Stimulated activated naive CD8-positive, alpha-beta T cell treated with anti-CD3 and anti-CD28 coated beads, Interleukin-15, Interleukin-2, amounts not matched to agents 100 ng/mL and 50 ng/mL, for 24 hours (primary cell): Measurements from ENCODE around the gene G2E3.
"Not testable (repeated sequence)": the region's sequence is repeated elsewhere in the genome, so short reads cannot be mapped to it uniquely, and the experiment has no call there.

ENCODE experiments used
- H3K27ac Mint-ChIP-seq: one replicate; pipeline ENCODE4 v1.8.0; 2021; ENCODE audit warnings: mild to moderate bottlenecking, mixed read lengths
- H3K27me3 Mint-ChIP-seq: one replicate; pipeline ENCODE4 v1.8.0; 2021; ENCODE audit warnings: mixed read lengths
- H3K36me3 Mint-ChIP-seq: one replicate; pipeline ENCODE4 v1.8.0; 2021; ENCODE audit warnings: low read depth, mixed read lengths
- H3K4me1 Mint-ChIP-seq: one replicate; pipeline ENCODE4 v1.8.0; 2021; ENCODE audit warnings: low read depth, mixed read lengths
- H3K4me3 Mint-ChIP-seq: one replicate; pipeline ENCODE4 v1.8.0; 2021; ENCODE audit warnings: mild to moderate bottlenecking, mixed read lengths
- H3K9me3 Mint-ChIP-seq: one replicate; pipeline ENCODE4 v1.8.0; 2021; ENCODE audit warnings: mixed read lengths

The G2E3 gene

DNA sequence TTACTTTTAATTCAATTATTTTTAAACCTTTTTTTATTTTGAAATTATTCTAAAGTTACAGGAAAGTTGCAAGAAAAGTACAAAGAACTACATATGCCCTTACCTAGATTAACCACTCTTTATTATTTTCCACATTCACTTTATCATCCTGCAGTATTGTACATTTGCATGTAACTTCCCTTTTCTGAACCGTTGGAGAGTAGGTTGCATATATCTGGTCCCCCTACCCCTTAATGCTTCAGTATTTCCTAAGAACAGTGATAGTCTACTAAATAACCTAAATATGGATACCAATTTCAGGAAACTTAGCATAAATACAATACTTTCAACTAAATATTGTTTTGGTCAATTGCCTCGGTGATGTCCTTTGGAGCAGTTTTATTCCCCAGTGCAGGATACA lies 15.0 kb downstream of the G2E3 start:
- H3K9me3 Mint-ChIP-seq = no peaks in the 10 kb centered on the region
- no peak overlapping the region for H3K4me3 Mint-ChIP-seq
- no peak overlapping the region for H3K27ac Mint-ChIP-seq
- H3K27me3 Mint-ChIP-seq = no peaks in the 10 kb centered on the region
- H3K36me3 Mint-ChIP-seq = peaks cover 31% of the 10 kb centered on the region
- H3K4me1 Mint-ChIP-seq = peaks cover 87% of the 10 kb centered on the region

DNA sequence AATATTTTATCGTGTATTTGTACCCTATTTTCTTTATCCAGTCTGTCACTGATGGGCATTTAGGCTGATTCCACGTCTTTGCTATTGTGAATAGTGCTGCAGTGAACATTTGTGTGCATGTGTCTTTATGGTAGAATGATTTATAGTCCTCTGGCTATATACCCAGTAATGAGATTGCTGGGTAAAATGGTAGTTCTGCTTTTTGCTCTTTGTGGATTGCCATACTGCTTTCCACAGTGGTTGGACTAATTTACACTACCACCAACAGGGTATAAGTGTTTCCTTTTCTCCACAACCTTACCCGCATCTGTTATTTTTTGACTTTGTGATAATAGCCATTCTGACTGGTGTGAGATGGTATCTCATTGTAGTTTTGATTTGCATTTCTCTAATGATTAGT lies 15.8 kb downstream of the G2E3 start:
- peaks cover 31% of the 10 kb centered on the region for H3K36me3 Mint-ChIP-seq
- H3K9me3 Mint-ChIP-seq, H3K27me3 Mint-ChIP-seq, H3K4me3 Mint-ChIP-seq, H3K27ac Mint-ChIP-seq: not testable (repeated sequence)
- peaks cover 79% of the 10 kb centered on the region for H3K4me1 Mint-ChIP-seq

DNA sequence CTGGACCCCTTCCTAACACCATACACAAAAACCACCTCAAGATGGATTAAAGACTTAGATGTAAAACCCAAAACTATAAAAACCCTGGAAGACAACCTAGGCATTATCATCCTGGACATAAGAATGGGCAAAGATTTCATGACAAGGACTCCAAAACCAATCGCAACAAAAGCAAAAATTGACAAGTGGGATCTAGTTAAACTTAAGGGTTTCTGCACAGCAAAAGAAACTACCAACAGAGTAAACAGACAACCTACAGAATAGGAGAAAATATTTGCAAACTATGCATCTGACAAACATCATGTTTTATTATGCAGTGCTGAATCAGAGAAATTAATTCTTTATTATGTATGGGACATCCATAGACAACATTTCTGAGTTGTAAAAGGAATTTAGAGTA lies 17.4 kb downstream of the G2E3 start:
- H3K4me3 Mint-ChIP-seq, H3K9me3 Mint-ChIP-seq, H3K27me3 Mint-ChIP-seq, H3K27ac Mint-ChIP-seq: not testable (repeated sequence)
- Mint-ChIP-seq H3K4me1 (peaks cover 64% of the 10 kb centered on the region), H3K36me3 (peaks cover 31% of the 10 kb centered on the region)

DNA sequence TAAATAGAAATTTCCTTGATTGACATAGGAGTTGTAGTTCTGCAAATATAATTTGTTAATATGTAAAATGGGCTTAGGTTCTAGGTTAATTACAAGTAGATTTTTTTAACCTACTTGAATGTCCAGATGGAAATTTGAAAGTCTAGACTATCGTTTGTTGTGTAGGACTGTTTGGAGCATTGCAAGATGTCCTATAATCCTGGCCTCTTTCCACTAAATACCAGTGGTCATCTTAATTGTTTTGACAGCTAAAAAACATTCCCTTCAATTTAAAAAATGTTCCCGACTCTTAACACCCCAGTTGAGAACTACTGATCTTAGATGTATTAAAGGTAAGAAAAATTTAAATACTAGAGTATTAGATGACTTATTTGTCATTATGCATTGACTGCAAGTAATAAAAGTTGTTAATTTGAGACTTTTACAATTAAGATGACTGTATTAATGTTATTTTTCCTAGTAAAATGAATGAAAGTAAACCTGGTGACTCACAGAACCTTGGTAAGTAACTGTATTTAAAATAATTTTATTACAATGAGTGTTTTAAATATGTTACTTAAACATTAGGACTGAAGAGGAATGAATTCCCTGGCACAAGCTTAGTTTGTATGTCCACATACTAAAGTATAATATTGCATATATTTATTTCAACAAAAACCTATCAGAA lies 21.8 kb downstream of the G2E3 start:
- H3K4me1 Mint-ChIP-seq = peaks cover 28% of the 10 kb centered on the region
- peaks cover 51% of the 10 kb centered on the region for H3K36me3 Mint-ChIP-seq
- H3K4me3 Mint-ChIP-seq = no peak overlapping the region
- H3K9me3 Mint-ChIP-seq = peaks cover 8% of the 10 kb centered on the region
- no peaks in the 10 kb centered on the region for H3K27me3 Mint-ChIP-seq
- H3K27ac Mint-ChIP-seq = no peak overlapping the region

DNA sequence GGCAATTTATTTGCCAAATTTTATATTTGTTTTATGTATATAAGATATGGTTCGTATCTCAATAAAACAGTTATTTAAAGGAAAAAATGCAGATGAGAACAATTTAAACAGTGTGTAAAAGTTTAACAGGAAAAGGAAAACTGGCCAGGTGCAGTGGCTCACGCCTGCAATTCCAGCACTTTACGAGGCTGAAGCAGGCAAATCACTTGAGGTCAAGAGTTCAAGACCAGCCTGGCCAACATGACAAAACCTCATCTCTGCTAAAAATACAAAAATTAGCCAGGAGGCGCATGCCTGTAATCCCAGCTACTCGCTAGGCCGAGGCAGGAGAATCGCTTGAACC lies 22.3 kb downstream of the G2E3 start:
- no peak overlapping the region for H3K27ac Mint-ChIP-seq
- H3K27me3 Mint-ChIP-seq = no peaks in the 10 kb centered on the region
- H3K4me1 Mint-ChIP-seq = peaks cover 22% of the 10 kb centered on the region
- peaks cover 8% of the 10 kb centered on the region for H3K9me3 Mint-ChIP-seq
- H3K4me3 Mint-ChIP-seq = no peak overlapping the region
- peaks cover 50% of the 10 kb centered on the region for H3K36me3 Mint-ChIP-seq

DNA sequence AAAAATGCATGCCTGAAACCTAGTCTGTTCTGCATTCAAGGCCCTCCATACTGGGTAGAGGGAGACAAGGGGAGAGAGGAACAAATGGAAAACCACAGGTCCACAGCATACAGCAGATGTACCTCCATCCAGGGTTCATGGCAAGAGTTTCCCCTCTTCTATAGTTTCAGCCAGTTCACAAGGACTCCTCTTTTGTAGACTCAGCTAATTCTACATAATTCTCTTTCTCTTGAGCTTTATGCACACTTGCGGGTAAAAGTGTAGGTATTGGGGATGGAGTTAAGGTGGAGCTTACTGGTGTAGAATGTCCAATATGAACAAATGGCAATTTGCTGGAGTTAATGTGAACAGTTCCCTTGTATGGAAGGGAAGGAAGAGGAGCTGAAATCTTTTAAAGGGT lies 23.4 kb downstream of the G2E3 start:
- peaks cover 8% of the 10 kb centered on the region for H3K9me3 Mint-ChIP-seq
- H3K27ac Mint-ChIP-seq = no peak overlapping the region
- H3K27me3 Mint-ChIP-seq = no peaks in the 10 kb centered on the region
- no peak overlapping the region for H3K4me3 Mint-ChIP-seq
- H3K36me3 Mint-ChIP-seq = peaks cover 50% of the 10 kb centered on the region
- peaks cover 14% of the 10 kb centered on the region for H3K4me1 Mint-ChIP-seq

DNA sequence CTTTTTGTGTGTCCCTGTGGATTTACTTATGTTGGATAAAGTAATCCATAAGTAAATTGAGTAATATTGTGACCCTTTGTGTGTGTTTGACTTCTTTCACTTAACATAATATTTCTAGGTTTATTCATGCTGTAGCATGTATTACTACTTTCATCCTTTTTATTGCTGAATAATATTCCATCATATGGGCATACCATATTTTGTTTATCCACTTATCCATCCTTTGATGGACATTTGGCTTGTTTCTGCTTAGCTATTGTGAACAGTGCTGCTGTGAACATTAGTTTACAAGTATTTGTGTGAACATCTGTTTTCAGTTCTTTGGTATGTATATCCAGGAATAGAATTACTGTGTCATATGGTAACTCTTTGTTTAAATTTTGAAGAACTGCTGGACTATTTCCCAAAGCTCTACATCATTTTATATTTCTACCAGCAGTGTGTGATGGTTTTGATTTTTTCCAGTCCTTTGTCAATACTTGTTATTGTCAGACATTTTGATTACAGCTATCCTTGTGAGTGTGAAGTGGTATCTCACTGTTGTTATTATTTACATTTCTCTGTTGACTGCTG lies 25.2 kb downstream of the G2E3 start:
- Mint-ChIP-seq H3K9me3 (peaks cover 8% of the 10 kb centered on the region), H3K4me1 (no peaks in the 10 kb centered on the region), H3K36me3 (peaks cover 63% of the 10 kb centered on the region), H3K27ac (no peak overlapping the region), H3K27me3 (no peaks in the 10 kb centered on the region), H3K4me3 (no peak overlapping the region)

DNA sequence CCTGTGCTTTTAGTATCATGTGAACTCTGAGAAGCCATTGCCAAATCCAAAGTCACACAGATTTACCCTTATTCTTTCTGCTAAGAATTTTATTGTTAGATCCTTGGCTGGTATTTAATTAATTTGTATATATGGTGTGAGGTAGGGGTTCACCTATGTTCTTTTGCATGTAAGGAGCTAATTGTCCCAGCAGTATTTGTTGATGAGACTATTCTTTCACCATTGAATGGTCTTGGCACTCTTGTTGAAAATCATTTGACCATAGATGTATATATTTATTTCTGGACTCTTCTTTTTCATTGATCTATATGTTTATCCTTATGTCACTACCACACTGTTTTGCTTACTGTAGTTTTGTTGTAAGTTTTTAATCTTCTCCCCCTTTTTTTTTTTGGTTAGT lies 26.2 kb downstream of the G2E3 start:
- H3K9me3 Mint-ChIP-seq = peaks cover 8% of the 10 kb centered on the region
- H3K27ac Mint-ChIP-seq = no peak overlapping the region
- no peak overlapping the region for H3K4me3 Mint-ChIP-seq
- no peaks in the 10 kb centered on the region for H3K4me1 Mint-ChIP-seq
- H3K36me3 Mint-ChIP-seq = peaks cover 73% of the 10 kb centered on the region
- H3K27me3 Mint-ChIP-seq = no peaks in the 10 kb centered on the region

DNA sequence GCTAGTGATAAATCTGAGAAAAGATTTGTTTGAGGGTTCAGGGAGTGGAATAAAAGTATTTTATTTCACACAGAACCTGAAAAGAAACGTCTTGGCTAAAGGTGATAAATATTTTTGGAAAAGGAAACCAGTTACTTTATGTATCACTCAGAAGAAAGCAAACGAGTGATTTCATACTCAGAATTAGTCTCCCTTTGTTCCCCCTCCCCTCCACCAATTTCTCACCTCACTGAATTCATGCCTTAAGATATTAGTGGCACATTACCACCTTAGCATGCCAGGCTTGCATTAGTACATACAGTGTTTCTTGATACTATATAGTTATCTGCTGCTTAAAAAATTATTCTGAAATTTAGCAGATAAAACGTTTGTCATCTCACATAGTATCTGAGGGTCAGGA lies 28.2 kb downstream of the G2E3 start:
- no peaks in the 10 kb centered on the region for H3K4me1 Mint-ChIP-seq
- H3K9me3 Mint-ChIP-seq = peaks cover 8% of the 10 kb centered on the region
- H3K36me3 Mint-ChIP-seq = peaks cover 82% of the 10 kb centered on the region
- no peak overlapping the region for H3K4me3 Mint-ChIP-seq
- H3K27ac Mint-ChIP-seq = no peak overlapping the region
- no peaks in the 10 kb centered on the region for H3K27me3 Mint-ChIP-seq

DNA sequence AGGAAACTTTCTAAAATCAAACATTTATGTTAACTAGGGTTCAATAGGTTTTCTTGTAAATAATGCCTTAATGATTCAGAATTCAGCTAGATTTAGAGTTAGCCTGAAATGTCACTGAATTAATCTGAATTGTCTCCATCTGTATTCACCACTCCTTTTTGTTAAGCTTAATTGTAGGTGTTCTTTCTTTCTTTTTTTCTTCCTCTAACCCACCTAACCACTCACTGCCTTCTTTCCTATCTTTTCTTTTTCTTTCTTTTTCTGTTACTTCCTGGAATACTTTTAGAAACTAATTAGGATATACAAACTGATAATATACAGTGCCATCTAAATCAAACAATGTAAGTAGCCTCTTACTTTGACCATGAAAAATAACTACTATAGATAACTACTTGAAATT lies 29.9 kb downstream of the G2E3 start:
- Mint-ChIP-seq H3K36me3 (peaks cover 76% of the 10 kb centered on the region), H3K4me3 (no peak overlapping the region), H3K9me3 (peaks cover 2% of the 10 kb centered on the region), H3K27me3 (no peaks in the 10 kb centered on the region), H3K4me1 (no peaks in the 10 kb centered on the region), H3K27ac (no peak overlapping the region)

DNA sequence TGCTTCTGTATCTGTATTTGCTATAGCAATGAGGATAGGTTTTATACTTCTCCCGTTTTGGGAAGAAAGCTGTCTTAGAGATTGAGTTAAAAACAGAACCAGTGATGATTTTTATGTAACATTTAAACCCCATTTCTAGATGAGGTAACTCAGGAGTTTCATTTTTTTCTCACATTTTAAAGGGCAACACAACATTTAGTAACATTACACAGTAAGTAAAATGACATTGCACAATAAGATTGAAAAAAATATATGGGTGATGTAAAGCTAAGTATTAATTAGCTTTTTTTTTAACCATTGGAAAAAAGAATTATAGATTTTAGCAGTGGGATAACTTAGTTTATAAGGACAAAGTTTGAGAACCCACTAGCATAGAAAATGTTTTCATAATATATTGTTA lies 38.0 kb downstream of the G2E3 start:
- H3K4me1 Mint-ChIP-seq = no peaks in the 10 kb centered on the region
- no peak overlapping the region for H3K27ac Mint-ChIP-seq
- no peaks in the 10 kb centered on the region for H3K9me3 Mint-ChIP-seq
- no peak overlapping the region for H3K4me3 Mint-ChIP-seq
- H3K27me3 Mint-ChIP-seq = no peaks in the 10 kb centered on the region
- H3K36me3 Mint-ChIP-seq = peaks cover 37% of the 10 kb centered on the region

DNA sequence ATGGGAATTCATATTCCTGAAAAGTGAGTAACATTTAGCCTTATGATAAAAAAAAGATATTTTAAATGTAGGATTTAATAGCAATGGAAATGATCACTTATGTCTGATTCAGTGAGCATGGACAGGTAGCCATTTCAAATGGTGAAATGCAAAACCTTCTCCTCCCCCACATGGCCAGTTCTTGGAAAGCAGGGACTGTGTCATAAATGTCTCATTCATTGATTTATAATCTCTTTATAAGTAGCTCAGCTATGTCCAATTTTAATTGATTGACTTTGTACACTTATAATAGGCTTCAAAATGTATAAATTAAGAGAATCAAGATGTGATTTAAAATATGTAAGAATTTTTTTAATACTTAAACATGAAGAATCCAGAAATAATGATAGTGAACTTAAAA lies 38.5 kb downstream of the G2E3 start:
- H3K27ac Mint-ChIP-seq = no peak overlapping the region
- H3K36me3 Mint-ChIP-seq = peaks cover 37% of the 10 kb centered on the region
- H3K9me3 Mint-ChIP-seq = no peaks in the 10 kb centered on the region
- no peaks in the 10 kb centered on the region for H3K27me3 Mint-ChIP-seq
- H3K4me3 Mint-ChIP-seq = no peak overlapping the region
- no peaks in the 10 kb centered on the region for H3K4me1 Mint-ChIP-seq

DNA sequence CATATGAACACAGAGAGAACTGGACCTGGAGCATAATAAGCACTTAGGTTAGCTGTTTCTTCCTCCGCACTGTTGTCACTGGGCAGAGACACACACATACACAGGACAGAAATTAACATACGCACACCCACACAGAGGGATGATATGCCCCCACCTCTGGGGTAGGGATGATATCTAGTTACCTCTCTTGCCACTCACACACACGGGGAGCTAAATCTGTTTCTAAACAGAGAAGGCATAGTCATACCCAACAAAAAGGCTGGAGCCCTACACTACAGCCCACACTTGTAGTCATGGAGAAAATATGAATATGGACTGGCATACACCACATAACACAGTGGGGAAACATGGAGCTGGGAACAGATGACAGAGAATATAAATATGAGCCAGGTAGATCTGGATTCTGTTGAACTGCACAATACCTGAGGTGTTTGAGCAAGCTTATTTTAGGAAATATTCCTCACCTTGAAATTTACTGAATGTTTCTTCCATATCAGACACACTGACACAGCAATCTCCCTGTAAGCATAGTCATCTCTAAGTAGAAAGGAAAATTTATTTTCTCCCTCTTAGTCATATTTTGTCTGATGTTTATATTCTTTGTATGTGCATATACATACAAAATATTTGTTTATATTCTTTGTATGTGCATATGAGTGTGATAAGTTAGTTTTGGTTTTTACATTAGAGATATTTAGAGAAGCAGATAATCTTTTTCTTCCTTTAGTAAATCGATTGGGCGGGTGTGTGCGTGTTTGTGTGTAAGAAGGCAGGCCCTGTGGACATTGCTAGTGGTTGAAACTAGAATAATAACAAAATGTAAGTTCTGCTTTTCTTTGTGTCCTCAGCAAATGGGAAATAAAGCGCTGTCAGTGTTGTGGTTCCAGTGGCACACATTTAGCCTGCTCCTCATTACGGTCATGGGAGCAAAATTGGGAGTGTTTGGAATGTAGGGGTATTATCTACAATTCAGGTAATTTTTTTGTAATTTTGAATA lies 42.3 kb downstream of the G2E3 start:
- Mint-ChIP-seq H3K9me3 (no peaks in the 10 kb centered on the region), H3K27me3 (no peaks in the 10 kb centered on the region), H3K4me1 (no peaks in the 10 kb centered on the region), H3K4me3 (no peak overlapping the region), H3K36me3 (peaks cover 41% of the 10 kb centered on the region), H3K27ac (no peak overlapping the region)

DNA sequence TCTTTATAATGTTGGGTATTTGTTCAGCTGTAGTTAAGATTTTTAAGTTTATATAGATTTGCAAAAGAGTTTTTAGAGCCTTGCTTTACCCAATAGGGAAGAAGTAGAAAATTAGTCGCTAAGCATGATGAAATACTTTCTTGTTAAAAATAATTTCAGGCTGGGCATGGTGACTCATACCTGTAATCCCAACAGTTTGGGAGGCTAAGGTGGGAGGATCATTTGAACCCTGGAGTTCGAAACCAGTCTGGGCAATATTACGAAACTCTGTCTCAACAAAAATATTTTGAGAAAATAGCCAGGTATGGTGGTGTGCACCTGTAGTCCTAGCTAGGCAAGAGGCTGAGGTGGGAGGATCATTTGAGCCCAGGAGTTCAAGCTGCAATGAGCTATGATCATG lies 44.4 kb downstream of the G2E3 start:
- Mint-ChIP-seq H3K27me3 (no peaks in the 10 kb centered on the region), H3K4me3 (no peak overlapping the region), H3K9me3 (no peaks in the 10 kb centered on the region), H3K4me1 (no peaks in the 10 kb centered on the region), H3K36me3 (peaks cover 44% of the 10 kb centered on the region), H3K27ac (no peak overlapping the region)

DNA sequence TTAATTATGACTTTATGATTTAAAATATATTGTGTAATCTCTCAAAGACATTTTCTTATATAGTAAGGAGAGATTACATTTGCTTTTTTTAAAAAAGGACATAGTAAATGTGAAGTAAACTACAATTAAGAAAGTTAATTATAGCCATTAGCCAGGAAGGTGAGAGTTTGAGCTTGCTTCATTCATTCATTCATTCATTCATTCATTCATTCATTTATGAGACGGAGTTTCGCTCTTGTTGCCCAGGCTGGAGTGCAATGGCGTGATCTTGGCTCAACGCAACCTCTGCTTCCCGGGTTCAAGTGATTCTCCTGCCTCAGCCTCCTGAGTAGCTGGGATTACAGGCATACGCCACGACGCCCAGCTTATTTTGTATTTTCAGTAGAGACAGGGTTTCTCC lies 45.7 kb downstream of the G2E3 start:
- not testable (repeated sequence) for H3K4me3 Mint-ChIP-seq, H3K9me3 Mint-ChIP-seq, H3K27ac Mint-ChIP-seq, H3K4me1 Mint-ChIP-seq, H3K27me3 Mint-ChIP-seq
- peaks cover 50% of the 10 kb centered on the region for H3K36me3 Mint-ChIP-seq
